Activated CD4-positive, alpha-beta T cell treated with anti-CD3 and anti-CD28 coated beads, Interleukin-2, Interleukin-4, amounts not matched to agents 100 ng/mL and 50 ng/mL, durations not matched to agents 16 hours and 8 hours (primary cell): Measurements from ENCODE around the gene TP63.
"Not testable (repeated sequence)": the region's sequence is repeated elsewhere in the genome, so short reads cannot be mapped to it uniquely, and the experiment has no call there.

ENCODE experiments used
- DNase-seq: peaks from one replicate; pipeline ENCODE4 v3.0.0-alpha.2; 2020; ENCODE audit warnings: low spot score

Gene TP63

GRCh38 chr3:189721873-189722665 lies 90.9 kb downstream of the TP63 start:
- DNase-seq = no peak

- no peak for DNase-seq
Observed at GRCh38 chr3:189724356-189724755, 93.2 kb downstream of the TP63 start.

- peak; percentile 27 for DNase-seq
Observed at GRCh38 chr3:189726277-189726676, 95.1 kb downstream of the TP63 start.

- DNase-seq = no peak
Observed at GRCh38 chr3:189727158-189727557, 96.0 kb downstream of the TP63 start.

- no peak for DNase-seq
Observed at GRCh38 chr3:189727898-189728297, 96.7 kb downstream of the TP63 start.

GRCh38 chr3:189728915-189729314 lies 97.7 kb downstream of the TP63 start:
- no peak for DNase-seq

GRCh38 chr3:189734061-189734460 lies 102.9 kb downstream of the TP63 start:
- DNase-seq = no peak

GRCh38 chr3:189735913-189736312 lies 104.7 kb downstream of the TP63 start:
- DNase-seq = no peak

GRCh38 chr3:189737071-189737470 lies 105.9 kb downstream of the TP63 start:
- peak; percentile 4 for DNase-seq

GRCh38 chr3:189737619-189738018 lies 106.4 kb downstream of the TP63 start:
- DNase-seq = no peak

GRCh38 chr3:189739378-189739777 lies 108.2 kb downstream of the TP63 start:
- DNase-seq = no peak

- DNase-seq = no peak
Observed at GRCh38 chr3:189740156-189740555, 109.0 kb downstream of the TP63 start.

GRCh38 chr3:189744235-189744634 lies 113.0 kb downstream of the TP63 start:
- no peak for DNase-seq

GRCh38 chr3:189745622-189746021 lies 114.4 kb downstream of the TP63 start:
- DNase-seq = no peak

- no peak for DNase-seq
Observed at GRCh38 chr3:189748046-189748445, 116.9 kb downstream of the TP63 start.

GRCh38 chr3:189750972-189751371 lies 119.8 kb downstream of the TP63 start:
- not testable (repeated sequence) for DNase-seq

GRCh38 chr3:189754356-189754755 lies 123.2 kb downstream of the TP63 start:
- no peak for DNase-seq

- no peak for DNase-seq
Observed at GRCh38 chr3:189756582-189757078, 125.4 kb downstream of the TP63 start.

GRCh38 chr3:189758186-189758585 lies 127.0 kb downstream of the TP63 start:
- DNase-seq = no peak

GRCh38 chr3:189766416-189766815 lies 135.2 kb downstream of the TP63 start:
- no peak for DNase-seq

- DNase-seq = no peak
Observed at GRCh38 chr3:189771842-189772450, 140.8 kb downstream of the TP63 start.

GRCh38 chr3:189772584-189772983 lies 141.4 kb downstream of the TP63 start:
- no peak for DNase-seq

GRCh38 chr3:189773056-189773455 lies 141.9 kb downstream of the TP63 start:
- no peak for DNase-seq
